ENCODE data around the gene PTTG2. TPM values are rescaled to one million over a fixed set of nuclear protein-coding genes. Genes with fewer than 3 reads are reported as not detected.

Gene PTTG2
- total and polyA plus RNA-seq, 2 of the 13 experiments (the other 11 are each of a cell fraction or from before 2014, with no cell fraction given), result not detected

DNA sequence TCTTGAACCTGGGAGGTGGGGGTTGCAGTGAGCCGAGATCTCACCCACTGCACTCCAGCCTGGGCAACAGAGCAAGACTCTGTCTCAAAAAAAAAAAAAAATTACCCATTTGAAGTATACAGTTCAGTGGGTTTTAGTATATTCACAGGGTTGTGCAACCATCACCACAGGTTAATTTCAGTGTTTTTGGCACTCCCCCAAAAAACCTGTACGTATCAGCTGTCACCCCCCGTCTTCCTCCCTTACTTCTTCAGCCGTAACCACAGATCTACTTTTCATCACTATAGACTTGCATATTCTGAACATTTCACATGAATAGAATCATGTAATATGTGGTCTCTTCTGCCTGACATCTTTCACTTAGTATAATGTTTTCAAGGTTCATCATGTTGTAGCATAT lies 11.7 kb upstream of the PTTG2 start:
- Histone ChIP-seq H3K4me2 (ENCODE audit: low read depth, low read length) (no peak overlapping the region), H2AFZ (ENCODE audit: low read length) (no peak overlapping the region), H3K79me2 (ENCODE audit: insufficient read depth, low read length) (no peaks in the 10 kb centered on the region), H3K9me3 (ENCODE audit: low read length) (no peaks in the 10 kb centered on the region), H3K36me3 (replicated peaks in 1 of 2; ENCODE audit: control insufficient read depth in 1 of 2, insufficient read depth in 2 of 2, low read length in 2 of 2) (no peaks in the 10 kb centered on the region), H3K4me3 (replicated peaks in 1 of 3; ENCODE audit: insufficient read depth in 1 of 3, low read depth in 2 of 3, low read length in 3 of 3) (no peak overlapping the region), H3K27ac (ENCODE audit: extremely low read length, insufficient read depth, low read length) (no peak overlapping the region), H3K9ac (ENCODE audit: insufficient read depth, low read depth, low read length) (no peak overlapping the region), H3K4me1 (ENCODE audit: insufficient read depth, low read length) (peaks cover 30% of the 10 kb centered on the region), H3K27me3 (ENCODE audit: control insufficient read depth in 1 of 2, insufficient read depth in 2 of 2, low read length in 2 of 2) (no peaks in the 10 kb centered on the region; a peak in 1 of 5 replicates), H4K20me1 (ENCODE audit: insufficient read depth, low read length) (no peaks in the 10 kb centered on the region)
- no peak for ATAC-seq
- ChIA-PET CTCF (ENCODE audit: low intra/inter-chr PET ratio, low total read pairs) (no interaction called here), POLR2A (no interaction called here)
- intact Hi-C loops (cut with micrococcal nuclease; ENCODE audit: unreplicated experiment) (no loop called here), in situ Hi-C loops (cut with HindIII; ENCODE audit: extremely low pct_ligation_motif_present, low pct_unique_long_range_greater_than_20kb) (no loop called here)
- WGBS (ENCODE audit: low lambda C conversion rate), result 34% methylated on average over 4 of the region's 4 CpGs
- no TSS peak for BruUV-seq (replicated peaks)
- no peak for FAIRE-seq
- no peak for TF ChIP-seq FOXM1 (CRISPR knock-in tag; IDR thresholded peaks at IDR 0.05)
- TF ChIP-seq RBAK (CRISPR knock-in tag; IDR thresholded peaks at IDR 0.05), result no peak
- TF ChIP-seq, protein P1, sequence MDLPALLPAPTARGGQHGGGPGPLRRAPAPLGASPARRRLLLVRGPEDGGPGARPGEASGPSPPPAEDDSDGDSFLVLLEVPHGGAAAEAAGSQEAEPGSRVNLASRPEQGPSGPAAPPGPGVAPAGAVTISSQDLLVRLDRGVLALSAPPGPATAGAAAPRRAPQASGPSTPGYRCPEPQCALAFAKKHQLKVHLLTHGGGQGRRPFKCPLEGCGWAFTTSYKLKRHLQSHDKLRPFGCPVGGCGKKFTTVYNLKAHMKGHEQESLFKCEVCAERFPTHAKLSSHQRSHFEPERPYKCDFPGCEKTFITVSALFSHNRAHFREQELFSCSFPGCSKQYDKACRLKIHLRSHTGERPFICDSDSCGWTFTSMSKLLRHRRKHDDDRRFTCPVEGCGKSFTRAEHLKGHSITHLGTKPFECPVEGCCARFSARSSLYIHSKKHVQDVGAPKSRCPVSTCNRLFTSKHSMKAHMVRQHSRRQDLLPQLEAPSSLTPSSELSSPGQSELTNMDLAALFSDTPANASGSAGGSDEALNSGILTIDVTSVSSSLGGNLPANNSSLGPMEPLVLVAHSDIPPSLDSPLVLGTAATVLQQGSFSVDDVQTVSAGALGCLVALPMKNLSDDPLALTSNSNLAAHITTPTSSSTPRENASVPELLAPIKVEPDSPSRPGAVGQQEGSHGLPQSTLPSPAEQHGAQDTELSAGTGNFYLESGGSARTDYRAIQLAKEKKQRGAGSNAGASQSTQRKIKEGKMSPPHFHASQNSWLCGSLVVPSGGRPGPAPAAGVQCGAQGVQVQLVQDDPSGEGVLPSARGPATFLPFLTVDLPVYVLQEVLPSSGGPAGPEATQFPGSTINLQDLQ (CRISPR knock-in tag; IDR thresholded peaks at IDR 0.05), result no peak
- no peak for TF ChIP-seq NFIC (IDR thresholded peaks at IDR 0.05; ENCODE audit: low read length)
- TF ChIP-seq ZFP1 (CRISPR knock-in tag; IDR thresholded peaks at IDR 0.05), result no peak
- TF ChIP-seq KAT2B (IDR thresholded peaks at IDR 0.05; ENCODE audit: borderline replicate concordance, low read depth, low read length), result no peak
- no peak for TF ChIP-seq FOXK1 (CRISPR knock-in tag; IDR thresholded peaks at IDR 0.05; ENCODE audit: borderline replicate concordance, low read depth)
- no peak for TF ChIP-seq ZNF142 (CRISPR knock-in tag; IDR thresholded peaks at IDR 0.05)
- TF ChIP-seq HNF1A (IDR thresholded peaks at IDR 0.05; ENCODE audit: low read depth), result no peak
- TF ChIP-seq HNF1A (CRISPR knock-in tag; IDR thresholded peaks at IDR 0.05; ENCODE audit: borderline replicate concordance), result no peak
- DNase-seq (ENCODE audit: low spot score), result no peak

All from HepG2 (cell line).